Esophagus mucosa (tissue), 1 donor: ENCODE measurements around the gene CISH. TPM values are rescaled to one million over a fixed set of nuclear protein-coding genes. Genes with fewer than 3 reads are reported as not detected.

Experiments
- ATAC-seq: fragments of 200-7000 bp; cut with Tn5 transposase; one replicate; pipeline ENCODE4 v1.9.1; 2020
- total RNA-seq: library from RNA; stranded (reverse); gene quantifications from one replicate; pipeline ENCODE4 v1.2.4, GENCODE V29; 2023
- donor health status: DM: yes; HTN: yes; CAD: no.

Gene CISH
- total RNA-seq, 1 donor from 2014 or later, result 4.8 TPM

- ATAC-seq, result no peak
Observed at GRCh38 chr3:50635066-50635465, 23.5 kb upstream of the CISH start.

- ATAC-seq, result no peak
Observed at GRCh38 chr3:50633230-50633790, 21.7 kb upstream of the CISH start.

- no peak for ATAC-seq
Observed at GRCh38 chr3:50632450-50632849, 20.9 kb upstream of the CISH start.

GRCh38 chr3:50630877-50631276, 19.3 kb upstream of the CISH start:
- no peak for ATAC-seq

- ATAC-seq, result peak; percentile 66
Observed at GRCh38 chr3:50630394-50630793, 18.8 kb upstream of the CISH start.

- ATAC-seq, result no peak
Observed at GRCh38 chr3:50628601-50629000, 17.0 kb upstream of the CISH start.

- ATAC-seq, result peak; percentile 89
Observed at GRCh38 chr3:50627407-50628051, 16.0 kb upstream of the CISH start.

GRCh38 chr3:50626401-50626800, 14.8 kb upstream of the CISH start:
- no peak for ATAC-seq

GRCh38 chr3:50625231-50626182, 13.9 kb upstream of the CISH start:
- ATAC-seq, result no peak

GRCh38 chr3:50624634-50625033, 13.1 kb upstream of the CISH start:
- ATAC-seq, result peak; percentile 66

- ATAC-seq, result peak; percentile 41
Observed at GRCh38 chr3:50623840-50624474, 12.4 kb upstream of the CISH start.

GRCh38 chr3:50622881-50623280, 11.3 kb upstream of the CISH start:
- peak; percentile 45 for ATAC-seq

- no peak for ATAC-seq
Observed at GRCh38 chr3:50620820-50621219, 9.2 kb upstream of the CISH start.

- ATAC-seq, result no peak
Observed at GRCh38 chr3:50620420-50620819, 8.8 kb upstream of the CISH start.

- no peak for ATAC-seq
Observed at GRCh38 chr3:50617911-50618481, 6.4 kb upstream of the CISH start.

- peak; percentile 39 for ATAC-seq
Observed at GRCh38 chr3:50617096-50617791, 5.7 kb upstream of the CISH start, which contains the start of gene MAPKAPK3. TSS of gene MAPKAPK3 (plus strand) at chr3:50617151. CDS start at chr3:50617566, 415 bp downstream.

GRCh38 chr3:50616770-50617095, 5.2 kb upstream of the CISH start:
- ATAC-seq, result peak; percentile 88

GRCh38 chr3:50616003-50616769, 4.6 kb upstream of the CISH start:
- ATAC-seq, result peak; percentile 70

GRCh38 chr3:50615190-50615589, 3.6 kb upstream of the CISH start:
- ATAC-seq, result no peak

- ATAC-seq, result no peak
Observed at GRCh38 chr3:50612970-50613846, 1.6 kb upstream of the CISH start.
